Panc1 (cell line): ENCODE data around the gene UBAC1. TPM values are rescaled to one million over a fixed set of nuclear protein-coding genes. Genes with fewer than 3 reads are reported as not detected.

Experiments
- ATAC-seq: fragments of 200-7000 bp; cut with Tn5 transposase; 2 replicates; pipeline ENCODE4 v1.9.1; 2020; ENCODE audit warnings: mild to moderate bottlenecking, moderate library complexity
- BruUV-seq: library from RNA; stranded (reverse); fragments of 400-500 nt; replicated peaks from 2 replicates; lab custom pipeline; 2021; lab: Mats Ljungman, UMichigan
- CTCF ChIA-PET: fragments of 300-600 bp; sonication (Branson Sonifier 250); formaldehyde crosslinking; loops from one replicate; lab custom pipeline; 2022; ENCODE audit warnings: antibody characterized with exemption; lab: Charles Lee
- POLR2A ChIA-PET: fragments of 300-600 bp; sonication (Branson Sonifier 250); formaldehyde crosslinking; loops from one replicate; lab custom pipeline; 2022; ENCODE audit warnings: antibody characterized with exemption; lab: Charles Lee
- DNase-seq: peaks from one replicate; pipeline ENCODE4 v3.0.0-alpha.2; 2010; ENCODE audit warnings: low read depth, low spot score
- H3K27ac ChIP-seq: 2 replicates; pipeline ENCODE4 v1.5.1; 2011; ENCODE audit warnings: mild to moderate bottlenecking, low read length, inconsistent platforms
- H3K27me3 ChIP-seq: fragments of 200-500 bp; sonication (Bioruptor generic); 2 replicates; pipeline ENCODE4 v1.6.0; 2014; ENCODE audit warnings: low read length, inconsistent platforms; ENCODE audit not compliant: control insufficient read depth, insufficient read depth
- H3K36me3 ChIP-seq: fragments of 200-500 bp; sonication (Bioruptor generic); 2 replicates; pipeline ENCODE4 v1.5.1; 2014; ENCODE audit warnings: inconsistent platforms, mild to moderate bottlenecking, low read length, moderate library complexity; ENCODE audit not compliant: control insufficient read depth, insufficient read depth
- H3K4me1 ChIP-seq: 2 replicates; pipeline ENCODE4 v1.5.1; 2011; ENCODE audit warnings: inconsistent platforms, mild to moderate bottlenecking, low read length, moderate library complexity; ENCODE audit not compliant: control insufficient read depth, insufficient read depth
- H3K4me3 ChIP-seq, 2 experiments: 2 replicates each; pipeline ENCODE4 v1.5.1; 2011 to 2012; ENCODE audit warnings: low read depth in 2 of 2, low read length in 2 of 2, mild to moderate bottlenecking in 2 of 2, inconsistent platforms in 1 of 2, moderate library complexity in 1 of 2
- H3K9me3 ChIP-seq: fragments of 200-500 bp; sonication (Bioruptor generic); 2 replicates; pipeline ENCODE4 v1.5.1; 2014; ENCODE audit warnings: low read depth, mild to moderate bottlenecking, inconsistent platforms, low read length, moderate library complexity; ENCODE audit not compliant: control insufficient read depth, insufficient read depth
- POLR2AphosphoS5 ChIP-seq: IDR thresholded peaks from 2 replicates; pipeline ENCODE4 v1.6.1; 2012; ENCODE audit warnings: mild to moderate bottlenecking, low read depth, low read length, moderate library complexity
- SIN3A ChIP-seq: IDR thresholded peaks from 2 replicates; pipeline ENCODE4 v1.6.1; 2012; ENCODE audit warnings: low read depth, mild to moderate bottlenecking, low read length, moderate library complexity, borderline replicate concordance; ENCODE audit not compliant: insufficient read depth
- TCF7L2 ChIP-seq: IDR thresholded peaks from 2 replicates; pipeline ENCODE4 v1.6.1; 2011; ENCODE audit warnings: mild to moderate bottlenecking, low read depth, low read length, inconsistent platforms
- in situ Hi-C: cut with HindIII; loops from 2 replicates; pipeline ENCODE4 v1.10.0; 2016; ENCODE audit warnings: low sequenced_read_pairs, low pct_unique_long_range_greater_than_20kb
- intact Hi-C: fragments of 100-400 bp; cut with micrococcal nuclease; formaldehyde crosslinking; loops from one replicate; pipeline ENCODE4 v1.10.0; 2022; ENCODE audit not compliant: unreplicated experiment
- total RNA-seq: library from RNA; stranded (reverse); gene quantifications from one replicate; pipeline ENCODE4 v1.2.1, GENCODE V29; 2021; ENCODE audit not compliant: unreplicated experiment
- TF ChIP-seq, protein P1 (sequence below): fragments of 450-650 bp; IDR thresholded peaks from 2 replicates; pipeline ENCODE4 v1.5.1; 2017; ENCODE audit warnings: mild to moderate bottlenecking
- TF ChIP-seq, protein P2 (sequence below), 2 experiments: IDR thresholded peaks; 2 replicates each; pipeline ENCODE4 v1.6.1; 2011 to 2012; ENCODE audit warnings: low read depth in 2 of 2, control low read depth in 1 of 2, low read length in 1 of 2, mild to moderate bottlenecking in 1 of 2, moderate library complexity in 1 of 2; ENCODE audit not compliant: insufficient read depth in 1 of 2

Gene UBAC1
- total RNA-seq, 1 experiment from 2014 or later = 38.0 TPM

DNA sequence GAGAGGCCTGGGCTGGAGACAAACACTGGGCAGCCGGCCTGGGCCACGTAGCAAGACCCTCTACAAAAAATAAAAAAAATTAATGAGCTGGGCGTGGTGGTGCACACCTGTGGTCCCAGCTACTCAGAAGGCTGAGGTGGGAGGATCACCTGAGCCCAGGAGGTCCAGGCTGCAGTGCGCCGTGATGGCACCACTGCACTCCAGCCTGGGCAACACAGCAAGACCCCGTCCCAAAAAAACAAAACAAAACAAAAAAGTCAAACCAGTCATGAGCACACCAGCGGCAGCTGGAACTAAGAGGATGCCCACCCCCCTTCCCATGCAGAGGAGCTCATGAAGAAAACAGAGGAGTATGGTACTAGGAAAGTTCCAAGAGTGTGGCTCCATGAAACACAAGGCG lies 2.2 kb upstream of the UBAC1 start:
- Histone ChIP-seq H3K27me3 (no peaks in the 10 kb centered on the region), H3K9me3 (no peaks in the 10 kb centered on the region), H3K36me3 (no peaks in the 10 kb centered on the region), H3K27ac (no peak overlapping the region), H3K4me3 (no peak overlapping the region), H3K4me1 (peaks cover 3% of the 10 kb centered on the region; the same call in 1 of the 2 replicates)
- no peak for ATAC-seq
- no TSS peak for BruUV-seq
- POLR2A ChIA-PET = no interaction called here
- CTCF ChIA-PET = no interaction called here
- DNase-seq = no peak
- TF ChIP-seq, protein P1, sequence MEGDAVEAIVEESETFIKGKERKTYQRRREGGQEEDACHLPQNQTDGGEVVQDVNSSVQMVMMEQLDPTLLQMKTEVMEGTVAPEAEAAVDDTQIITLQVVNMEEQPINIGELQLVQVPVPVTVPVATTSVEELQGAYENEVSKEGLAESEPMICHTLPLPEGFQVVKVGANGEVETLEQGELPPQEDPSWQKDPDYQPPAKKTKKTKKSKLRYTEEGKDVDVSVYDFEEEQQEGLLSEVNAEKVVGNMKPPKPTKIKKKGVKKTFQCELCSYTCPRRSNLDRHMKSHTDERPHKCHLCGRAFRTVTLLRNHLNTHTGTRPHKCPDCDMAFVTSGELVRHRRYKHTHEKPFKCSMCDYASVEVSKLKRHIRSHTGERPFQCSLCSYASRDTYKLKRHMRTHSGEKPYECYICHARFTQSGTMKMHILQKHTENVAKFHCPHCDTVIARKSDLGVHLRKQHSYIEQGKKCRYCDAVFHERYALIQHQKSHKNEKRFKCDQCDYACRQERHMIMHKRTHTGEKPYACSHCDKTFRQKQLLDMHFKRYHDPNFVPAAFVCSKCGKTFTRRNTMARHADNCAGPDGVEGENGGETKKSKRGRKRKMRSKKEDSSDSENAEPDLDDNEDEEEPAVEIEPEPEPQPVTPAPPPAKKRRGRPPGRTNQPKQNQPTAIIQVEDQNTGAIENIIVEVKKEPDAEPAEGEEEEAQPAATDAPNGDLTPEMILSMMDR = no peak
- TF ChIP-seq, protein P2, sequence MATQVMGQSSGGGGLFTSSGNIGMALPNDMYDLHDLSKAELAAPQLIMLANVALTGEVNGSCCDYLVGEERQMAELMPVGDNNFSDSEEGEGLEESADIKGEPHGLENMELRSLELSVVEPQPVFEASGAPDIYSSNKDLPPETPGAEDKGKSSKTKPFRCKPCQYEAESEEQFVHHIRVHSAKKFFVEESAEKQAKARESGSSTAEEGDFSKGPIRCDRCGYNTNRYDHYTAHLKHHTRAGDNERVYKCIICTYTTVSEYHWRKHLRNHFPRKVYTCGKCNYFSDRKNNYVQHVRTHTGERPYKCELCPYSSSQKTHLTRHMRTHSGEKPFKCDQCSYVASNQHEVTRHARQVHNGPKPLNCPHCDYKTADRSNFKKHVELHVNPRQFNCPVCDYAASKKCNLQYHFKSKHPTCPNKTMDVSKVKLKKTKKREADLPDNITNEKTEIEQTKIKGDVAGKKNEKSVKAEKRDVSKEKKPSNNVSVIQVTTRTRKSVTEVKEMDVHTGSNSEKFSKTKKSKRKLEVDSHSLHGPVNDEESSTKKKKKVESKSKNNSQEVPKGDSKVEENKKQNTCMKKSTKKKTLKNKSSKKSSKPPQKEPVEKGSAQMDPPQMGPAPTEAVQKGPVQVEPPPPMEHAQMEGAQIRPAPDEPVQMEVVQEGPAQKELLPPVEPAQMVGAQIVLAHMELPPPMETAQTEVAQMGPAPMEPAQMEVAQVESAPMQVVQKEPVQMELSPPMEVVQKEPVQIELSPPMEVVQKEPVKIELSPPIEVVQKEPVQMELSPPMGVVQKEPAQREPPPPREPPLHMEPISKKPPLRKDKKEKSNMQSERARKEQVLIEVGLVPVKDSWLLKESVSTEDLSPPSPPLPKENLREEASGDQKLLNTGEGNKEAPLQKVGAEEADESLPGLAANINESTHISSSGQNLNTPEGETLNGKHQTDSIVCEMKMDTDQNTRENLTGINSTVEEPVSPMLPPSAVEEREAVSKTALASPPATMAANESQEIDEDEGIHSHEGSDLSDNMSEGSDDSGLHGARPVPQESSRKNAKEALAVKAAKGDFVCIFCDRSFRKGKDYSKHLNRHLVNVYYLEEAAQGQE (IDR thresholded peaks at IDR 0.05; ENCODE audit: insufficient read depth in 1 of 2, low read depth in 2 of 2, low read length in 1 of 2) = no peak
- TF ChIP-seq SIN3A = no peak
- no peak for TF ChIP-seq POLR2AphosphoS5
- TF ChIP-seq TCF7L2 = no peak
- intact Hi-C loops (no loop called here), in situ Hi-C loops (no loop called here)

DNA sequence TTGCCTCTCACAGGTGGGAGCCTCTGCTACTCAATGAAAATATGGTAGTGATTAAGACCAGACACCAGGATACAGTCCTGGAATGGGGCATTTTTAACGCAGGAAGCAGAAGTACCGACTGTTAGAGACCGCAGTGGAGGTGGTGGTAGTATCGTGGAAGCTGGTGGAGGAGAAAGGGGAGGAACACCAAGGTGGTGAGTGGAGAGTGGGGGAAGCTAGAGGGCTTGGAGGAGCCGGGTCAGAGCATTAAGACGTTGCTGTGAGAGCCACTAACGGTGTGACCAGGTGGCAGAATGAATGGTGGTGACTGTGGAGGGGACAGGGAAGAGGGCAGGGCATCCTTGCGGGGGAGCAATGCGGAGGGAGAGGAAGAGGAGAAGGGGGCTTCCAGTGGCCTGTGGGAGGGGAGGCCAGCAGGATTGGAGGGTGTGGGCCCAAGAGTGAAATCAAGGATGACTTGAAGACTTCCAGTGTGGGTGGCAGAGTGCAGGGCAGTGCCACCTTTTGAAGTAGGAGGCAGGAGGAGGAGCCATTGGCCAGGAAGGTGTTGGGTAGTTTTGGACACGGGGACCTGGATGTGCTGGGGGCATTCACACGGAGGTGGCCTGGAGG lies 1.6 kb upstream of the UBAC1 start:
- CTCF ChIA-PET = no interaction called here
- no peak for ATAC-seq
- POLR2A ChIA-PET = no interaction called here
- Histone ChIP-seq H3K9me3 (no peaks in the 10 kb centered on the region), H3K4me3 (no peak overlapping the region), H3K36me3 (no peaks in the 10 kb centered on the region), H3K27me3 (no peaks in the 10 kb centered on the region), H3K4me1 (peaks cover 3% of the 10 kb centered on the region; the same call in 1 of the 2 replicates), H3K27ac (no peak overlapping the region)
- no TSS peak for BruUV-seq
- intact Hi-C loops (no loop called here), in situ Hi-C loops (no loop called here)
- TF ChIP-seq, protein P1 = no peak
- no peak for TF ChIP-seq SIN3A
- TF ChIP-seq, protein P2 (IDR thresholded peaks at IDR 0.05; ENCODE audit: insufficient read depth in 1 of 2, low read depth in 2 of 2, low read length in 1 of 2) = no peak
- TF ChIP-seq POLR2AphosphoS5 = no peak
- no peak for TF ChIP-seq TCF7L2
- no peak for DNase-seq
